CD4-positive, alpha-beta T cell treated with Interleukin-17A for 4 hours (primary cell): ENCODE results near the gene LIMS2.

Experiments
- DNase-seq: peaks from one replicate; pipeline ENCODE4 v3.0.0-alpha.2; 2020; ENCODE audit warnings: mixed read lengths

LIMS2 gene

DNA sequence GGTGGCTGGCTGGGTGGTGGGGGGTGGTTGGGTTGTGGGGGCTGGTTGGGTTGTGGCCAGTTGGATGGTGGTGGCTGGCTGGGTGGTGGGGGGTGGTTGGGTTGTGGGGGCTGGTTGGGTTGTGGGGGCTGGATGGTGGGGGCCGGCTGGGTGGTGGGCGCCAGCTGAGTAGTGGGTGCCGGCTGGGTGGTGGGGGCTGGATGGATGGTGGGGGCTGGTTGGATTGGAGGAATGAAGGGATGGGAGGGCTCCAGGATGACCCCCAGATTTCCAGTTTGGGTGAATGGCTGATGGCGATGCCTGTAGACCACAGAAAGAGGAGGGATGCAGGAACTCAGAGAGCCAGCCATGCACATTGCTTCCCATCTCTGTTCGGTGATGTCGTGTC is 56.1 kb downstream of the LIMS2 start:
- DNase-seq: no peak

DNA sequence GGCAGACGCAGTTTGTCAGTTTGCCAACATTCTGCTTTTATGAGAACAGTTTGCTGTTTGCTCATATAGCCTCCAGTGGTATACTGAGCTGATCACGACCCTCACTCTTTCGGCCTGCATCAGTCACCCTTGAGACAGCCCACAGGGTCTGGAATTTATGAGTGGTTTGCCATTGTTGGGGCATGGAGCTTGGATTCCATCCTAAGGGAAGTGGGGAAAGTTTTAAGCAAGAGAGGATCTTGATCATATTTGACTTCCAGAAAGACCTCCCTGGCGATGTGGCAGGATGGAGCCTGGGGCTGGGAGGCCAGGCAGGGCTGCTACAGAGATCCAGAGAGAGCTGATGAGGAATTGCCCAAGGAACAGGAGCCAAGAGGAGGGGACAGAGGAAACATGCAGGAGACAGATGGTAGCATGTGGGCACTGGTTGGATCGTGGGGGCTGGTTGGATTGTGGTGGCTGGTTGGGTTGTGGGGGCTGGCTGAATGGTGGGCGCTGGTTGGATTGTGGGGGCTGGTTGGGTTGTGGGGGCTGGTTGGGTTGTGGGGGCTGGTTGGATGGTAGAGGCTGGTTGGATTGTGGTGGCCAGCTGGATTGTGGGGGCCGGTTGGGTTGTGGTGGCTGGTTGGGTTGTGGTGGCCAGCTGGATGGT is 56.7 kb downstream of the LIMS2 start:
- DNase-seq: no peak

DNA sequence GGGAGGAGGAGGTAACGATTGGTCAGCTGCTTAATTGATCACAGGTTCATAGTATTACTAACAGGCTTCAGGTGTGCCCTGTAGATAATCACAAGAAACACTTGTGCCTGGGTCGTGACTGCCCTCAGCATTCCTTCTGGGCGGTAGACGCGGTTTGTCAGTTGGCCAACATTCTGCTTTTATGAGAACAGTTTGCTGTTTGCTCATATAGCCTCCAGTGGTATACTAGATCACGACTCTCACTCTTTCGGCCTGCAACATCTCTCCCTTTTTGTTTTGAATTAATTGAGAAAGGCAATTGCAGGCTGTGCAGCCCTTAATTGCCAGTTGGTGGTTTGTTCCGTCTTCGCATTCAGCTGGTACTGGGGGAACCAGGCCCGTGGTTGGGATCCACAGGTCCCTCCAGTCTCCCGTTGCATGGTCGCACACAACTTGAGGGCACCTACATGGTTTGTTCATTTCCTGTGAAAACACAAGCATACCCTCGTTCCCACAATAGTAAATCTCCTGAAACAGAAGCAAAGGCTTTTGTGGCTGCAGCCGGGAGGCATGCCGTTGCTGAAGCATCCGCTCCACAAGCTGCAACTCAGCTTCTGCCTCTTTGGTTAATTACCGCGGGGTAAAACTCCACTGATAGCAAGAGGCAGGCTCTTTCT is 59.7 kb downstream of the LIMS2 start:
- DNase-seq: peak; percentile 43

DNA sequence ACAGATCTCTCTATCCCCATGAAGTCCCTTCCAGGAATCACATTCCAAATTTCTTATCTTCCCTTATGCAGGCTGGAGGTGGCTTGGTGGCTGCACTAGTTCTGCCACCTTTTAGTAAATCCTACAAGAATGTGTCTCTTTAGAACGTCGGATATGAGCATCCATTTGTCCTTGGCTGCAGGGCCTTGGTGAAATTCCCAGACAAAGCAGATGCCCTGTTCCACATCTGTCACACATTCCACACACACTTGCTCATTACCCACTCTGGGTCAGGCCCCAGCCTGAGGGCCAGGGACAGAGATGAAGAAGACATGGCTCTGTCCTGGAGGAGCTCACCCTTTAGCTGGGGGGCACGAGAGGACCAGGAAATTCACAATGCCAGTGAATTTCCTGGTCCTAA is 60.6 kb downstream of the LIMS2 start:
- no peak for DNase-seq

- DNase-seq: no peak
Observed at GRCh38 chr2:127614246-127614645, 61.1 kb downstream of the LIMS2 start.

DNA sequence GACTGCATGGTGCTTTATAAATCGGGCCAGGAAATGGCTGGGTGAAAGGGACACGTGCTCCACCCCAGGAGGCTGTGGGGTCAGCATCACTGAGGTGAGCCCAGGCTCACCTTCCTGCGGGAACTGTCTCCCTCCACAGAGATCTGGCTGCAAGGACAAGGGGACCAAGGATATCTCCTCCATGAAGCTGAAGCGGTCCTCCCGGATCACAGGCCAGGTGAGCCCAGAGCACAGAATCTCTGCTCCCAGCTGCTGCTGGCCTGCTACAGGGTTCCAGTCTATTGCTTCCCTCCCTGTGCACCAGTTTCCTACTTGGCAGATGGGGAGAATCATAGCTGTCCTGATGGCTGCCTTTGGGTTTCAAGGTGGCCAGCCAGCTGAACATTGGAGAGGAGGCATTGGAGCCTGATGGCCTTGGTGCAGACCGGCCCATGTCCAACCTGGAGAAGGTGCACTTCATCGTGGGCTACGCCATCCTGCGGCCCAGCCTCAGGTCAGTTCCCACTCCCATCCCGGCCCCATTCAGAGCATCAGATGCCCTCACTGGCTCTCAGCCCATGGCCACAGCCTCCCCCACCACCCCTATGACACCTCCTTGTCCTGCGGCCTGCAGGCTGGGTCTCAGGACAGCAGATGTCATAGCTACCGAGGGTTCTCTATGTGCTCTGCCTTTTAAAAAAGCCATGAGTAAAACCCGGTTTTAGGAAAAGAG is 63.1 kb downstream of the LIMS2 start:
- DNase-seq: no peak

DNA sequence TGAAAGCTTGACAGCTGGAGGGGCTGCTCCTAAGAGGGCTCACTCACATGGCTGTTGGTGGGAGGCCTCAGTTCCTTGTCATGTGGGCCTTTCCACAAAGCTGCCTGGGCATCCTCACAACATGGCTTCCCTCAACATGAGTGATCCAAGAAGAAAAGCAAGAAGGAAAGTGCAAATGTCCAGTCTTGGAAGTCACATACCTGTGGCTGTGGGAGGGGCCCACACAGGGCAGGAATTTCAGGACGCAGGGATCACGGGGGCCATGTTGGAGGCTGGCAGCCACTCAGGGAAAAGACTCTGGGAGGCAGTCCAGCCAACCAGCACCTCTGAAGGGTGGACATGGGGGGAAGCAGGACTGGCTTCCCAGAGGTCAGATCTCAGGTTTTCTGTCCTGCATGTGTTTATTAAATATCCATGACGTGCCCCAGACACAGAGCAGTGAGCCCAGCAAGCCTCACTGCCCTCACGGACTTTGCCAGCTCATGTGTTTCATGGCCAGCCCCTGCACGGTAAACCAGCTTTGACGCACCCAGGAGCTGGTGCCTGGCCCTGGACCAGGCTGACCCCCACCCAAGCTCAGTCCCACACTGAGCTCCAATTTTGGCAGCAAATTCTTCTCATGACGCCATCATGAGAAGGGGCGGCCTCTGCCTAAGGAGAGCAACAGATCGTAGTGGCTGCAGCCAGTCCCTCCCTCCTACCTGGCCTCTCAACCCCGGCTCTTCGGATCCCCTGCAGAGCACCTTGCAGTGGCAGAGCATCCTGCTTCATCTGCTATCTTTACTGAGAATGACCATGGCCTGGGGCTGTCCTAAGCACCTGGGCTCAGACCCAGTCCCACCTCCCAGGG is 64.0 kb downstream of the LIMS2 start:
- no peak for DNase-seq

GRCh38 chr2:127610561-127610960 is 64.8 kb downstream of the LIMS2 start:
- no peak for DNase-seq

DNA sequence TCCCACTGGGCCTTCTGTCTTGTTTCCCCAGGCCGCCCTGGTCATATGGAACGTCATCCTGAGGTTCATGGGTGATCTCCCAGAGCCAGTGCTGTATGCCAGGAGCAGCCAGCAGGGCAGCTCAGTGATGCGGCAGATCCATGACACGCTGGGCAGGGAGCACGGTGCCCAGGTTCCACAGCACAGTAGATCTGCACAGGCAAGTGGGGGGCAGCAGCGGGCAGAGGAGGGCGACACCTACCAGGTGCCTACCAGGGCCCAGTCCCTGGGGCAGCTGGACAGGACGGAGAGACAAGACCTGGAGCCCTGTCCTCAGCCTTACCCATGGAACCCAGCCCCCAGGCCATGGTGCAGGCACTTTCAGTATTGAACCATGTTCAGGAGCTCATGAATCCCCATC is 65.5 kb downstream of the LIMS2 start:
- DNase-seq: no peak

- no peak for DNase-seq
Observed at GRCh38 chr2:127609031-127609751, 66.1 kb downstream of the LIMS2 start.

GRCh38 chr2:127608061-127609030 is 67.0 kb downstream of the LIMS2 start:
- DNase-seq: no peak

GRCh38 chr2:127607399-127607908 is 67.9 kb downstream of the LIMS2 start:
- DNase-seq: no peak

GRCh38 chr2:127606625-127607398 is 68.5 kb downstream of the LIMS2 start:
- no peak for DNase-seq

DNA sequence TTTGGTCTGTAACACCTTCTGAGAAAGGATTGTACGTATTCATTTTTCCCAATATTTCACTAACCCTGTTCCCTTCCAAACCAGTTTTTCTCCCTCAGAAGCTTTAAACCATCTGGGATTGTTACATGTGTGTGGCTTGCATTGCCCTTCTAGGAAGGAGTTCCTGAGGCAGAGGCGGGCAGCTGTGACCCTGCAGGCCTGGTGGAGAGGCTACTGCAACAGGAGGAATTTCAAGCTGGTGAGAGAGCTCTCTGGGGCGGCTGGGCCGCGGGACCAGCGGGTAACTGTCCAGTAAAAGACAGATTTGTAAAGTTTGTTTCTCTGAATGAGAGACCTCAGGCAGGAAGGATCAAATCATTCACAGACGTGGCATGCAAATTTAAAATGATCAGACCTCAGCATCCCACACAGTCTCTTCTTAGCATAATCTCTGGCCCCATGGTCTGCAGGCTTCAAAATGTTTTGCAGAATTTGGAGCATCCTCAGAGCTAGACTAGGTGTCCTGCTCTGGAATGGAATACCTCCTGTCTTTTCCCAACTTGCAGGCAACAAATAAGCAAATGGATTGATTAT is 69.6 kb downstream of the LIMS2 start:
- no peak for DNase-seq

- DNase-seq: no peak
Observed at GRCh38 chr2:127604986-127605385, 70.3 kb downstream of the LIMS2 start.

- DNase-seq: no peak
Observed at GRCh38 chr2:127599211-127599610, 76.1 kb downstream of the LIMS2 start.

DNA sequence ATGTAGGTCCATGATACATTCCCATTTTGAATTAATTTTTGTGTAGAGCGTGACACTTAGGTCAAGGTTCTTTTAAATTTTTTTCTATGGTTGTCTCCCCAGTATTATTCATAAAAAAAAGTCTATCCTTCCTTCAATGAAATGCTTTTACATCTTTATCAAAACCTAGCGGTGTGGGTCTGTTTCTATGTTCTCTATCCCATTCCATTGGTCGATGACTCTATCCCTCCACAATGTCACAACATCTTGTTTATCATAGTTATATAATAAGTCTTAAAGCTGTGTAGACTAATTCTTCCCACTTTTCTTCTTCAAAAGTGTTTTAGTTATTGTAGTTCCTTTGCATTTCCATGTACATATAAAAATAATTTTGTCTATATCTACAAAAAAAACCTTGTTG is 76.6 kb downstream of the LIMS2 start:
- no peak for DNase-seq

- no peak for DNase-seq
Observed at GRCh38 chr2:127597984-127598380, 77.3 kb downstream of the LIMS2 start.

DNA sequence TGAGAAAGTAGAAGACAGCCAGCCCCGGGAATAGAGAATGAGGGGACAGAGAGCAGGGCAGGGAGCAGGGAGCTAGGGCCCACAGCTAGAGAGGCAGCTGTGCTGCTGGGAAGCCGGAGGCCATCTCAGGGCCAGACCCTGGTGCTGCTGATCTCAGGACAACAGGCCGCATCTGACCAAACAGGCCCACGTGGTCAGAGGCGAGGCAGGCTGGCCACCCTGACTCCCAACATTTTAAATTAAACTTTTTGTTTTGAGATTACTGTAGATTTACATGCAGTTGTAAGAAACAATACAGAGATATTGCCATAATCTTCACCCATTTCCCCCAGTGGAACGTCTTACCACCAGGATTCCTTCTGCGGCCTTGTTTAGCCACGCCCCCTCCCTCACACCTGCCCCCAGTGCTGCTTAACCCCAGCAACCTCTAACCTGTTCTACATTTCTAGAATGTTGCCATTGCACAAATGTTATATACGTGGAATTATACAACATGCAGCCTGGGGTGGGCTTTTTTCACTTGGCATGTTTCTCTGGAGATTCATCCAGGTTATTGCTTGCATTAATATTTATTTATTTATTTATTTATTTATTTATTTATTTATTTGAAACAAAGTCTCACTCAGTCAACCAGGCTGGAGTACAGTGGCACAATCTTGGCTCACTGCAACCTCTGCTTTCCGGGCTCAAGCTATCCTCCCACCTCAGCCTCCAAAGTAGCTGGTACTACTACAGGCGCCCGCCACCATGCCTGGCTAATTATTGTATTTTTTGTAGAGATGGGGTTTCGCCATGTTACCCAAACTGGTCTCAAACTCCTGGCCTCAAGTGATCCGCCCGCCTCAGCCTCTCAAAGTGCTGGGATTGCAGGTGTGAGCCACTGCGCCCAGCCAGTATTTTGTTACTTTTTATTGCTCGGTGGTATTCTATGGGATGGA is 78.0 kb downstream of the LIMS2 start:
- DNase-seq: no peak
